K562 (cell line): ENCODE measurements around the gene ABCC1. TPM values are rescaled to one million over a fixed set of nuclear protein-coding genes. Genes with fewer than 3 reads are reported as not detected.

Source experiments
- ATAC-seq: fragments of 200-7000 bp; cut with Tn5 transposase; 3 replicates; pipeline ENCODE4 v1.9.1; 2020; ENCODE audit warnings: moderate library complexity
- BruUV-seq: library from RNA; stranded (reverse); fragments of 400-500 nt; replicated peaks from 2 replicates; lab custom pipeline; 2021; lab: Mats Ljungman, UMichigan
- CTCF ChIA-PET: fragments of 300-600 bp; formaldehyde crosslinking; extraction: SDS; loops from one replicate; lab custom pipeline; 2021; ENCODE audit warnings: low intra/inter-chr PET ratio; lab: Yijun Ruan, JAX
- POLR2A ChIA-PET: fragments of 300-600, 350-650 bp; sonication (Branson Sonifier 250); formaldehyde crosslinking; extraction: SDS; loops from one replicate; lab custom pipeline; 2021; ENCODE audit warnings: antibody characterized with exemption, inconsistent platforms; lab: Yijun Ruan, JAX
- DNase-seq, 4 experiments: peaks; one replicate each; pipeline versions ENCODE4 v3.0.0 to v3.0.0-alpha.2; 2011 to 2018; ENCODE audit warnings: low spot score in 3 of 4, mixed read lengths in 3 of 4; ENCODE audit errors: extremely low read depth in 1 of 4
- FAIRE-seq: peaks from 2 replicates; lab custom pipeline; 2011; peaks lifted over from hg19 to GRCh38; lab: Jason Lieb, UNC
- H2AFZ ChIP-seq: 2 replicates; pipeline ENCODE4 v1.6.0; 2011; ENCODE audit warnings: low read depth, low read length, control low read depth, inconsistent platforms
- H3K27ac ChIP-seq: fragments of 200-600 bp; 3 replicates; pipeline ENCODE4 v1.8.0; 2011; ENCODE audit warnings: low read depth, mild to moderate bottlenecking, control low read depth, inconsistent platforms, low read length, moderate library complexity, mixed read lengths; ENCODE audit errors: extremely low read depth
- H3K27me3 ChIP-seq, 2 experiments: fragments of 300-600 bp in 1 of 2; 2 replicates in 1 of 2; 3 replicates in 1 of 2; pipeline versions ENCODE4 v1.6.0 to v1.8.0; 2011; ENCODE audit warnings: inconsistent platforms in 2 of 2, low read length in 2 of 2, mild to moderate bottlenecking in 1 of 2, mixed read lengths in 1 of 2, moderate library complexity in 1 of 2; ENCODE audit not compliant: control insufficient read depth in 2 of 2, insufficient read depth in 2 of 2
- H3K36me3 ChIP-seq: fragments of 300-600 bp; 3 replicates; pipeline ENCODE4 v1.8.0; 2011; ENCODE audit warnings: mild to moderate bottlenecking, low read length, inconsistent platforms; ENCODE audit not compliant: control insufficient read depth, insufficient read depth
- H3K4me1 ChIP-seq, 2 experiments: fragments of 200-600 bp in 1 of 2; replicated peaks in 1 of 2; 2 replicates in 1 of 2; 3 replicates in 1 of 2; pipeline versions ENCODE4 v1.5.1 to v1.8.0; 2011; ENCODE audit warnings: inconsistent platforms in 2 of 2, low read length in 2 of 2, mild to moderate bottlenecking in 1 of 2, mixed read lengths in 1 of 2, moderate library complexity in 1 of 2; ENCODE audit not compliant: control insufficient read depth in 2 of 2, insufficient read depth in 2 of 2
- H3K4me2 ChIP-seq: 2 replicates; pipeline ENCODE4 v1.6.1; 2011; ENCODE audit warnings: low read length, control low read depth, inconsistent platforms, mixed read lengths; ENCODE audit not compliant: insufficient read depth
- H3K4me3 ChIP-seq: fragments of 200-600 bp; sonication (generic), shearing (Covaris generic); 2 replicates; pipeline ENCODE4 v1.5.1; 2016; ENCODE audit warnings: control low read depth, inconsistent platforms
- H3K79me2 ChIP-seq: fragments of 200-600 bp; 3 replicates; pipeline ENCODE4 v1.8.0; 2011; ENCODE audit warnings: low read length, inconsistent platforms; ENCODE audit not compliant: control insufficient read depth, insufficient read depth
- H3K9ac ChIP-seq, 2 experiments: 2 replicates each; pipeline versions ENCODE4 v1.6.0 to v1.6.1; 2011; ENCODE audit warnings: low read depth in 2 of 2, low read length in 2 of 2, control low read depth in 1 of 2, inconsistent platforms in 1 of 2, mild to moderate bottlenecking in 1 of 2, mixed read lengths in 1 of 2; ENCODE audit not compliant: insufficient read depth in 1 of 2
- H3K9me1 ChIP-seq: one replicate; pipeline ENCODE4 v1.6.0; 2011; ENCODE audit warnings: inconsistent platforms, mild to moderate bottlenecking, low read length, moderate library complexity; ENCODE audit not compliant: control insufficient read depth, insufficient read depth
- H3K9me3 ChIP-seq: replicated peaks from 2 replicates; pipeline ENCODE4 v1.5.1; 2011; ENCODE audit warnings: low read depth, low read length, inconsistent platforms; ENCODE audit not compliant: control insufficient read depth, insufficient read depth
- H4K20me1 ChIP-seq: replicated peaks from 2 replicates; pipeline ENCODE4 v1.6.1; 2011; ENCODE audit warnings: low read length, inconsistent platforms, mixed read lengths; ENCODE audit not compliant: control insufficient read depth, insufficient read depth
- BCOR ChIP-seq: fragments of 450-650 bp; IDR thresholded peaks from 2 replicates; pipeline ENCODE4 v1.6.1; 2016
- HDAC6 ChIP-seq: IDR thresholded peaks from 2 replicates; pipeline ENCODE4 v1.6.1; 2012; ENCODE audit warnings: low read depth, mild to moderate bottlenecking, control low read depth, inconsistent platforms, low read length, moderate library complexity
- HNRNPLL ChIP-seq: fragments of 200-400 bp; formaldehyde crosslinking; IDR thresholded peaks from 2 replicates; pipeline ENCODE4 v1.6.1; 2017; ENCODE audit warnings: low read length, low read depth, mild to moderate bottlenecking; ENCODE audit not compliant: poor library complexity, severe bottlenecking
- KDM1A ChIP-seq, 2 experiments: fragments of 450-650 bp; IDR thresholded peaks; 2 replicates each; pipeline ENCODE4 v1.6.1; 2016; ENCODE audit warnings: mild to moderate bottlenecking in 2 of 2
- MCM7 ChIP-seq, 2 experiments: fragments of 450-650 bp; IDR thresholded peaks; 2 replicates each; pipeline ENCODE4 v1.6.1; 2016 to 2018
- MEIS2 ChIP-seq: fragments of 450-650 bp; IDR thresholded peaks from 2 replicates; pipeline ENCODE4 v1.6.1; 2014; ENCODE audit warnings: mild to moderate bottlenecking; ENCODE audit not compliant: partially characterized antibody
- NBN ChIP-seq: fragments of 450-650 bp; IDR thresholded peaks from 2 replicates; pipeline ENCODE4 v1.6.1; 2016; ENCODE audit warnings: low read depth, mild to moderate bottlenecking
- POLR2G ChIP-seq: fragments of 200-400 bp; formaldehyde crosslinking; IDR thresholded peaks from 2 replicates; pipeline ENCODE4 v1.6.1; 2017; ENCODE audit warnings: low read depth, mild to moderate bottlenecking, antibody characterized with exemption, low read length, moderate library complexity
- PREB ChIP-seq: sonication (generic); formaldehyde crosslinking; IDR thresholded peaks from 2 replicates; pipeline ENCODE4 v1.8.1; 2023; ENCODE audit warnings: mild to moderate bottlenecking, missing genetic modification reagents
- RBM25 ChIP-seq: fragments of 200-400 bp; formaldehyde crosslinking; IDR thresholded peaks from 2 replicates; pipeline ENCODE4 v1.6.1; 2018; ENCODE audit warnings: low read length, low read depth, moderate library complexity; ENCODE audit not compliant: severe bottlenecking
- SMARCB1 ChIP-seq: IDR thresholded peaks from 2 replicates; pipeline ENCODE4 v1.6.1; 2011; ENCODE audit warnings: improper control_type of control experiment, low read depth; ENCODE audit not compliant: insufficient read length
- TCFL5 ChIP-seq: fragments of 250-450 bp; sonication (Bioruptor Pico); conservative IDR thresholded peaks from 2 replicates; pipeline ENCODE4 v1.6.1; 2021; ENCODE audit warnings: mild to moderate bottlenecking, moderate library complexity, matching md5 sums
- USF2 ChIP-seq: sonication (generic); formaldehyde crosslinking; IDR thresholded peaks from 2 replicates; pipeline ENCODE4 v1.5.0; 2020; ENCODE audit warnings: missing genetic modification reagents
- whole genome bisulfite sequencing: fragments of 100-300 bp; shearing (Covaris generic); methylation state at CpG from one replicate; pipeline ENCODE4 v1.1.6; 2016; ENCODE audit warnings: low coverage, mixed read lengths; ENCODE audit not compliant: insufficient coverage; ENCODE audit errors: missing lambda C conversion rate; 5-methylcytosine and 5-hydroxymethylcytosine counted together
- in situ Hi-C: fragments of 300-500 bp; cut with MboI; formaldehyde crosslinking; loops from 4 replicates; pipeline ENCODE4 v1.15.0; 2018; ENCODE audit warnings: inconsistent platforms, mixed read lengths
- intact Hi-C: fragments of 100-400 bp; cut with micrococcal nuclease; formaldehyde crosslinking; loops from 2 replicates; pipeline ENCODE4 v1.14.2; 2022
- polyA plus RNA-seq, 8 experiments: library from polyadenylated mRNA; depleted of rRNA in 4 of 8; stranded (reverse) in 5 of 8; unstranded in 3 of 8; fragments of >200 nt; fragmentation: Nextera tagmentation in 2 of 8; fragmentation: Illumina TruSeq in 1 of 8; extraction: Ambion mirVana in 2 of 8; extraction: Trizol in 1 of 8; gene quantifications; 2 replicates each; pipeline versions ENCODE4 v1.2.1 to v1.2.3, GENCODE V29; 2011 to 2014; ENCODE audit warnings: inconsistent platforms in 1 of 8, missing spikeins in 1 of 8
- total RNA-seq, 7 experiments: library from RNA; depleted of rRNA in 6 of 7; stranded (reverse); fragments of >200 nt in 6 of 7; fragmentation: Illumina TruSeq in 2 of 7; extraction: Trizol in 2 of 7; gene quantifications; 2 replicates each; pipeline versions ENCODE4 v1.2.1 to v1.2.3, GENCODE V29; 2011 to 2021; ENCODE audit warnings: low replicate concordance in 1 of 7

ABCC1 gene
- total and polyA plus RNA-seq, 9 of the 15 experiments (the other 6 are each of a cell fraction or from before 2014, with no cell fraction given) = 3.9 to 41.6 (median 10.0) TPM

- DNase-seq = no peak
- no peaks in the 10 kb centered on the region for H4K20me1 ChIP-seq
- in situ Hi-C loops = no loop called here
- no peak overlapping the region for H2AFZ ChIP-seq
- no peak overlapping the region for H3K4me2 ChIP-seq
- ATAC-seq = no peak
- FAIRE-seq = no peak
- H3K9me3 ChIP-seq = no peaks in the 10 kb centered on the region
- ChIA-PET CTCF (no interaction called here), POLR2A (interaction anchor here (0.6 kb wide), 1 partner anchor 9 kb away, joined by 3 read pairs; no protein-coding TSS in a partner anchor)
- H3K36me3 ChIP-seq = peaks cover 73% of the 10 kb centered on the region; the same call in 2 of the 3 replicates
- no peaks in the 10 kb centered on the region for H3K79me2 ChIP-seq
- WGBS = 95% methylated on average over 28 of the region's 31 CpGs
- TF ChIP-seq MCM7 (IDR thresholded peaks at IDR 0.05) (no peak), POLR2G (peak; percentile 2; the same call in 1 of the 2 replicates)
- TF ChIP-seq, all 486 proteins: peak for 1
- intact Hi-C loops = no loop called here
- Histone ChIP-seq H3K4me1 (peaks cover 0 to 7% of the 10 kb centered on the region in 2 experiments; a peak in 2 of 5 replicates), H3K9ac (0 out of 4 replicates have a peak overlapping the region, but pooled peaks of 1 of the 2 experiments have one; percentile 65), H3K9me1 (no peaks in the 10 kb centered on the region), H3K4me3 (no peak overlapping the region), H3K27ac (no peak overlapping the region), H3K27me3 (no peaks in the 10 kb centered on the region)
- BruUV-seq = no TSS peak
These were observed 126.3 kb downstream of the ABCC1 start for GRCh38 chr16:16075488-16076422.

GRCh38 chr16:16076423-16076813 lies 127.0 kb downstream of the ABCC1 start:
- no peak overlapping the region for H2AFZ ChIP-seq
- no peaks in the 10 kb centered on the region for H3K9me1 ChIP-seq
- no TSS peak for BruUV-seq
- no peaks in the 10 kb centered on the region for H3K27me3 ChIP-seq
- no peak overlapping the region for H3K27ac ChIP-seq
- ChIA-PET CTCF (no interaction called here), POLR2A (interaction anchor here (0.6 kb wide), 1 partner anchor 451 kb away, joined by 3 read pairs; no protein-coding TSS in a partner anchor)
- H3K36me3 ChIP-seq = peaks cover 76% of the 10 kb centered on the region; the same call in 2 of the 3 replicates
- no peaks in the 10 kb centered on the region for H3K79me2 ChIP-seq
- in situ Hi-C loops = no loop called here
- 90% methylated on average over 9 of the region's 9 CpGs for WGBS
- no peak overlapping the region for H3K4me3 ChIP-seq
- H4K20me1 ChIP-seq = no peaks in the 10 kb centered on the region
- no peaks in the 10 kb centered on the region for H3K9me3 ChIP-seq
- no peak for DNase-seq
- no peak for ATAC-seq
- H3K9ac ChIP-seq = no peak overlapping the region
- intact Hi-C loops = no loop called here
- H3K4me1 ChIP-seq = peaks cover 0 to 7% of the 10 kb centered on the region in 2 experiments; a peak in 2 of 5 replicates
- FAIRE-seq = no peak
- no peak overlapping the region for H3K4me2 ChIP-seq
- TF ChIP-seq SMARCB1 (no peak), BCOR (0 out of 2 replicates have a peak, but pooled peaks have one; percentile 51), HDAC6 (no peak), MEIS2 (no peak), RBM25 (peak; percentile 78), TCFL5 (CRISPR knock-in tag) (no peak), HNRNPLL (no peak), PREB (no peak), NBN (no peak), KDM1A (IDR thresholded peaks at IDR 0.05) (0 out of 4 replicates have a peak, but pooled peaks of 1 of the 2 experiments have one; percentile 24), USF2 (CRISPR knock-in tag) (no peak)
